ENCODE measurements around the gene PRTG.
"Not testable (repeated sequence)": the region's sequence is repeated elsewhere in the genome, so short reads cannot be mapped to it uniquely, and the experiment has no call there.

Gene PRTG

DNA sequence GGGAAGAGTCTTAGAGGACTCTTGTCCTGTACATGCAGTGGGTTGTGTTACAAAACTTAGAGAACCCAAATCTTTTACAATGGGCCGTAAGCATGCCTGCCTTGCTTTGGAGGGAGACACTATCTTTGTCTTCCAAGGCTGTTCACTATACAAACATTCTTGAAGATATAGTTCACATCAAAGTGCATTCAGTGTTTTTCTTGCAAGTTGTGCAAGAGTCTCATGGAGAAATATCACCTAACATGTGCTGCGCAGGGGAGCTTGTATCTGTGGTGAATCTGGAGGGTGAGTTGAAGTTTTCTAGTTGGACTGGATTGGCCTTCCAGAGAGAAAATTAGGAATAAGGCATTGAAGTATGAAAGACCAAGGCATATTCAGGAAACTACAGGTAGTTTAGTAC is 7.8 kb upstream of the PRTG start:
- DNase-seq (ENCODE audit: low read depth in 2 of 2, low spot score in 1 of 2), result no peak

DNA sequence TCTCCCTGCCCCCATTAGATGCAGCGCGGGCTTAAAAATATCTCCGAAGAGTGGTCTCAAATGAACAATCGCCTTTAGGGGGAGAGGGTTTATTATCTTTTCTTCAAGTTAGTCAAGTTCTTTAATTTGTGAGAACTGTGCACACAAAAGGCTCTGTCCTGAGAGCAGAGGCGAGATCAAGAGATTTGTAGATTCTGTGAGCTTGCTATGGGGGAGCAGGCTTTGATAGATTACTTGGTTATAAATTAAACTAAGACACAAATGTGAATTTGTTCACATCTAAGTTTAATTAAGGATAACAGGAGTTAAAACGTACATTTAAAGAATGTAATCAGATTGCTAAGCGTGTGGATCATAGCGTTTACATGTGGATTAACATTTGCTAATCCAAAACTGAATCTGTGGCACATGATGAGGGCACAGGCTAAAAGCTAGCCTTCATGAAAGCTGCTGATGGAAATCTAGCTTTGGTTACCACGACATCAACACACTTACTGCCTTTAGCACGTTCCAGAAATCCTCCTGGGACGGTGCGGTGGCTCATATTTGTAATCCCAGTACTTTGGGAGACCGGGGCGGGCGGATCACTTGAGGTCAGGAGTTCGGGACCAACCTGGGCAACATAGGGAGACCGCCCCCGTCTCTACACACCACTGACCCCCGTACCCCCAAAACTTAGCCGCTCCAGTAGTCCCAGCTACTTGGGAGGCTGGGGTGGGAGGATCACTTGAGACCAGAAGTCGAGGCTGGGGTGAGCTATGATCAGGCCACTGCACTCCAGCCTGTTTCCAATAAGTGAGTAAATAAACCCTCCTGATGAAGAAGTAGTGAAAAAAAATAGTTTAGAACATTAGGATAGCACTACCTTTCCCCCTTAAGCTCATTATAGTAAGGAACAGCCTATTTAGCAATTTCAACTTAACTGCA is 1.0 kb upstream of the PRTG start:
- DNase-seq (ENCODE audit: low read depth in 2 of 2, low spot score in 1 of 2), result no peak

DNA sequence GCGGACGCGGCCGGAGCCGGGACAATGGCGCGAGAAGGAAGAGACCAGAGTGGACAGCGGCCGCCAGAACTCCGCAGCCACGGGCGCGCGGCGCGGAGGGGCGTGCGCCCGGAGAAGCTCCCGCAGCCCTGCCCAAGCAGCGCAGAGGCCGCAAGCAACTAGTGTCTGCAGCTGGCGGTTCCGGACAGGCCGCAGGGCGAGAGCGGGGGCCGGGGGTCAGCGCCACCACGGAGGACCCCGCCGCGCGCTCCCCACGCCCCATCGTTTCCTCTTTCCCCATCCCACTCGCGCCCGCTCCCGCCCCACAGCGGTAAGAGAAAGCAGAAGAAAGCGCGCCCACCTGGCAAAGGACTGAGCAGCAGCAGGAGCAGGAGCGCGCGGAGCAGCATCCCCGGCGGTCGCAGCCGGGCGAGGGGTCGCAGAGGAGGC is 440 bp downstream of the PRTG start:
- no peak for DNase-seq (ENCODE audit: low read depth in 2 of 2, low spot score in 1 of 2)

DNA sequence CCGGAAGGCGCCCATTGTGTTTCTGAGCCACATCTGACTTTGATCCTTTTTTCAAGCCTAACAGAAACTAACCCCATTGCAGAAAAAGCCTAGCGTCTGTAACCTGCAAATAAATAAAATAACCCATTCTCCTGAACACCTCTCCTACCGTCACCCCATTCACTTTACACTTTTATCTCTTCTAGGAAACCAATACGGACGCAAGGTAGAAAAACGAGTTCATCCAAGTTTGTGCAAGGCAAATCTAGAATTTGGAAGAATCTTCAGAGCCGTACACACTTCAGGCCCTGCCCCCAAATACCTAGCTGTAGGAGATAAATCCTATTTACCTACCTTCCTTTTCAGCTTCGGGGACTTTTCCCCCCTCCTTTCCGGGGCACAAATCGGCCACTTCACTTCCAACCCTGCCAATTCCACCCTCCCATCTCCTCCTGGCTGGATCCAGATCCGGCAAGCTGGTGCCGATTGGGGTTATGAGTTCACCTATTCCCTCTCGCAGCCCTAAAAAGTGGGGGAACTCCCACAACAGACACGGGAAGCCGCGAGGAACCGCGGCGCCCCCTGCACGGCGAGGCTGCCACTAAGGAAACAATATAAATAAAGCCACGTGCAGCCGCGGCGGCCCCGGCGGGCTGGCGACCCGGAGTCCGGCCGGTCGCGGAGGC is 987 bp downstream of the PRTG start:
- DNase-seq (ENCODE audit: low read depth in 2 of 2, low spot score in 1 of 2), result no peak

DNA sequence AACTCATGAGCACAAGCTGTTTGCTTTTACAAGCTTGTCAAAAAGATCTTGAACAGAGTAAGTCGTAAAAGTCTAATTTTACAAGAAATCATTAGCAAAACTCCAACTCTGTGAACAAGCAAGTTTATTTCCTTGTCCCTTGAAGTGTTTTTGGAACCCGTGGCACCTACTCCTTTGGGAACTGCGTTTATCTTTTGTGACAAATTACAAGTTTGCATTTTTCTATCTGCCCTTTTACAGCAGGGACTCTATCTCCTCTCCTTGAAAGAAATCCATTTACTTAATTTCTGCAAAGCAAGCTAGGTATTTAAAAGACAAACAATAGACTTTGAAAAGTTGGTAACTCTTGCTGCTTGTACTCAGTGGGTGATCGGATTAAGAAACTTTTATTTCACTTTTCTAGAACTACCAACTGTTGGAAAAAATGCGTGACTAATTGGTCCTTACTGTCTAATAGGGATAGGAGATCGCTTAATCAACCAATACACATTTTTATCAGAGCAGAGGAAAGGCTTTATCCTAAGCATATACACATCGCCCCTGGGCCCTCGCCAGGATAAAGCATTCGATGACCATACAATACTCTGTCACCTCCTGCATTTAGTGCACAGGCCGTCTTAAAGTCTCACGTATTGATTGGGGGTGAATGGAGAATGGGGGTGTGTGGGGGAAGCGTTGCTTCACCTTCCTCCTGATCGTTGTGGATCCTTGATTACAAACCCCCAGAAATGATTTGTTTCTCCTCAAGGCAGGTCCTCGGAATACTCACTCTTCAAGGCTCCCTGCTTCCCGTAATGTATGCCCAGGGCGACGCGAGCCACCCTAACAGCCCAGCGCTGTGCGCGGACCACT is 1.7 kb downstream of the PRTG start:
- DNase-seq (ENCODE audit: low read depth in 2 of 2, low spot score in 1 of 2), result no peak

DNA sequence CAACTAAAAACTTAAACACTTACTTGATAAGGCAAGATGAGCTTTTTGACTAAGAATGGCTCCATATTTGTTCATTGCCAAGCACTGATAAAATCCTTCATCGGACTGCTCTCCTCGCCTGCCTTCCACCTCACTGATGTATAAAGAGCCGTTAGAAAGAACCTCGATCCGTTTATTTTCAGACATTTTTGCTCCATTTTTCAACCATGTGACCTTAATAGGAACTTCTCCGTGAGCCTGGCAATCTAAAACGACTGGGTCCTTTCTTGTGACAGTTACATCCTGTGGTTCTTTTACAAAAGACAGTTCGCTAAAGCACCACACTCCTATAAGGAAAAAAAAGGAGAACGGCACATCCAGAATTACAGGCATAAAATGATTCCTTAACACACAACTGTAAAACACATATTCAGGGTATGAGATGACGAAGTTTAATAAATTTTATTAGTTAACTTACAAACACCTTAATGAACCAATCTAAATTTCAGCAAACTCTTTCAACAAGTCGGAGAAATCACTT is 2.5 kb downstream of the PRTG start:
- DNase-seq (ENCODE audit: low read depth in 2 of 2, low spot score in 1 of 2), result no peak

DNA sequence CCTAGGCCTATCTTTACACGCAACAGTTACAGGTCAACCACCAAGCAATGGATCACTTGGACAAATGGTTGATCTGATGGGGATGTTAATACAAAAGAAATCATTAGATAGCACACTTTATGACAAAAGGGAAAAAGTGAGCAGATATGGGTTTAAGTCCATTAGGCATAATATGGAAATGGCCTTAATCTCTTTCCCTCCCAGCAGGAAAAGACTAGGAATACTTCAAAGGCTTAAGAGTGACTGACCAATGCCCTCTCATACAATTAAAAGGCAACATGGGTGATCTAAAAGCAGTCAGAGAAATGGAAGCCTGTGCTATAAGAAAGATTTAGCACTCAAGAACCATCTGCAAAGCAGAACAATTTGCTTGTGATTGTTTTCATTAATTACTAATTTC is 3.3 kb downstream of the PRTG start:
- DNase-seq (ENCODE audit: low read depth in 2 of 2, low spot score in 1 of 2), result no peak

DNA sequence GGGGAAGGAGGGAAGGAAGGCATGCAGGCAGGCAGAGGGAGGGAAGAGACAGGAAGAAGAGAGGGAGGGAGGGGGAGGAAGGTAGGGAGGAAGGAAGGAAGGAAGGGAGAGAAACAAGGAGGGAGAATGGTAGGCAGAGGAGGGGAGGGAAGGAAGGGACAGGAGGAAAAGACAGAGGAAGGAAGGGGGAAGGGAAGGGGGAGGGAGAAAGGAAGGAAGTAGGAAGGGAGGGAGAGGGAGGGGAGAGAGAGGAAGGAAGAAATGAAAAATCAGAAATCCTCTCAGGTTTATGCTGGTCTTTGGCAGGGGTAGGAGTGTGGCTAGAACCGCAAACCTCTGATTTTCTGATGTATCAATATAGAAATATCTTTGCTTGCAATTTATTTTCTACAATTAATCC is 4.2 kb downstream of the PRTG start:
- no peak for DNase-seq (ENCODE audit: low read depth in 2 of 2, low spot score in 1 of 2)

DNA sequence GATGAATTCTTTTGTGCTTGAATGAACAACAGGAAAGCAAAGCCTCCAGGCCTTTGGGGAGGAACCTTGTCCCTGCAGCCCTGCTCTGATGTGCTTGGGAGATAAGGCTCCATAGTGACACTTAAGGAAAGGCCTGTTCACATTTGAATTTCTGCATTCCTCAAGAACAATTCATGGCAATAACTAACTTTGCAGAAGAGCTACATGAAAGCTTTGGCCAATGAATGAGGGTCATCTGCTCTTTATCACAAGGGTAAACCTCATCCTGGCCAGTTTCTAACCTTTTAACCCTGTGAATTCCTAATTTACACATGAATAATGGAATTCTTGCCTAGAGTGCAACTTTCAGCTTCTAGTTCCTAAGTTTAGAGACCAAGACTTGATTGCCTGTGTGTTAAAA is 5.6 kb downstream of the PRTG start:
- no peak for DNase-seq (ENCODE audit: low read depth in 2 of 2, low spot score in 1 of 2)

DNA sequence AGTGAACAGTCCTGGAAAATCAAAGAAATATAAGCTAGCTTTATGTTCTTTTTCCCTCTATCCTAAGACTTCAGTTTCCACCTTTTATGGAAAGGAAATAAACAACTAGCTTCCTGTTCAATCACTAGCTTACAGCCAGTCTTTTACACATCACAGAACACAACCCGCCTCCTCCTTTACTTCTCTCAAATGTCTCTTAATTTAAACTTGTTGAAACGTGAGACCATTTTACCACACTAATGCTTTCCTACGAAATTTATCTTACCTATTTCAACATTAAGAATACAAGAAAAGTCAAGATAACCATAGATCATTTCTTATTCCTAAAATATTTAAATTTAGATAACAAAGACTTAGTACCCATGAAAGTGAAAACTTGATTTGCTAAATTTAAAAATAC is 6.2 kb downstream of the PRTG start:
- DNase-seq (ENCODE audit: low read depth in 2 of 2, low spot score in 1 of 2), result no peak

DNA sequence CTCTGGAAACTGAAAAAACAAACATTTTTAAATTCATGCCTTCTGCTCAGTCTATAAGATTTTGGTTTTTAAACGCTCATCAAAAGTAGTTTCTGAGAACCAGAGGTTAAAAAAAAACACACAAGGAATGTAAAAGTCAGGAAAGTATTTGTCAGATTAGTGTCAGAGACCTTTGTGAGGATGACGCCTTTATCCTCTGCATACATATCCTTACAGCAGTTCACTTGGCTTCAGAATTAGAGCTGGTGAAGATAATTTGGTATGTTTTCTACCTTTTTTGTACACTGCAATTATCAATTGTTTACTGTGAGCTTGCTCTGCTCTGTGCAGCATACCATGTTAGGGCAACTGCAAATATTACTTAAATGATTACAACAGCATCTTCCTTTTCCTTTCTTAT is 8.3 kb downstream of the PRTG start:
- no peak for DNase-seq (ENCODE audit: low read depth in 2 of 2, low spot score in 1 of 2)

DNA sequence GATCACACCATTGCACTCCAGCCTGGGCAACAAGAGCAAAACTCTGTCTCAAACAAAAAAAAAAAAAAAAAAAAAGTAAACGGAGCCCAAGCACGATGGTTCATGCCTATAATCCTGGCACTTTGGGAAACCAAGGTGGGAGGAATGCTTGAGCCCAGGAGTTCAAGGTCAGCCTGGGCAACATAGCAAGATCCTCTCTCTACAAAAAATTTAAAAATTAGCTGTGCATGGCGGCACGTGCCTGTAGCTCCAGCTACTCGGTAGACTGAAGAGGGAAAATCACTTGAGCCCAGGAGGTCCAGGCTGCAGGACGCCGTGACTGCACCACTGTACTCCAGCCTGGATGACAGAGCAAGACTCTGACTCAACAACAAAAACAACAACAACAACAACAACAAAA is 9.5 kb downstream of the PRTG start:
- DNase-seq (ENCODE audit: low read depth in 2 of 2, low spot score in 1 of 2), result not testable (repeated sequence)

DNA sequence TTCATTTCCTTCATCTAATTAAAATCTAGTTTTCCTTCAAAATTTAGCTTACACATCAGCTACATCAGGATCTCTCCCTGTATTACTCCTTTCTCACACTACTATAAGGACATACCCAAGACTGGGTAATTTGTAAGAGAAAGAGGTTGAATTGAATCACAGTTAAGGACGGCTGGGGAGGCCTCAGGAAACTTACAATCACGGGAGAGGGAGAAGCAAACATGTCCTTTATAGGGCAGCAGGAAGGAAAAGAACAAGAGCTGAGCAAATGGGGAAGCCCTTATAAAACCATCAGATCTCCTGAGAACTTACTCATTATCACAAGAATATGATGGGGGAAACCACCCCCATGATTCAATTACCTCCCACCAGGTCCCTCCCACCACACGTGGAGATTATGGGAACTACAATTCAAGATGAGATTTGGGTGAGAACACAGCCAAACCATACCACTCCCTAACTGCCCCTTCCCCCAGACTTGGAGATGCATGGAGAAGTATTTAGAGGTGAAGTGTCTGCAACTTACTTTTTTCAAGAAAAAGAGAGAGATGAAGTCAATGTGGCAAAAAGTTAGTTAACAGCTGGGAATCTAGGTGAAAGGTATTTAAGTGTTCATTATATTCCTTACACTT is 21.3 kb downstream of the PRTG start:
- DNase-seq (ENCODE audit: low read depth in 2 of 2, low spot score in 1 of 2), result no peak

DNA sequence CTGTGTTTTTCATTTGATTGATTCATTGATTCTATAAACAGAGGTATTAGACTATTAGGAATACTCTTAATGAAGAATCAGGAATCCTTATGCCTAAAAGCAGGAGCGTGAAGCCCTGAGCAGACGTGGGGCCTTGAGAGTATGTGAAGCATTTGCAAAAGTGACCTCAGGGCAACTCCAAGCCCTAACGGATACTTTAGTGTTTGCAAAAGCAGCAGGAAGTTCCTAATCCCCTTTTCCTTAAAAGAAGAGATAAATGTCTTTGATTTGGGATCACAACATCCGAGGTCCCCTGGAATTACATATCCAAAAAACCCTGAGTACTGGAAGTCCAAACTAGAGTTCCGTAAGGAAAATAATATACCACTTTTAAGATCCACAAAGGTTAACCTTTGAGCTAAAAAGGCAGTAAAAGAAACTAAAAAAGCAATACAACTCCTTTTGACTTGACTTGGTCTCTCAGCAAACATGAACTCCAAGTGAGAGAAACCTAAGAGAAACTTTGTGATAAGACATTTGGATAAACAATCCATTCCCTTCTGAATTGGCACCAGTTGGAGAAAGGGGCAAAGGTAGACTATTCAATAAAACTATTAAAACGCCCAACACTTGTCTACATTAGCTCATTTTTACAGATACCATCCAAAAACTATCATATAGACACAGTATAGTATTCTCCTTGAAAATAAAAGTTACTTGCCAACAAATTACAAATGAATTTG is 27.4 kb downstream of the PRTG start:
- DNase-seq (ENCODE audit: low read depth in 2 of 2, low spot score in 1 of 2), result no peak

DNA sequence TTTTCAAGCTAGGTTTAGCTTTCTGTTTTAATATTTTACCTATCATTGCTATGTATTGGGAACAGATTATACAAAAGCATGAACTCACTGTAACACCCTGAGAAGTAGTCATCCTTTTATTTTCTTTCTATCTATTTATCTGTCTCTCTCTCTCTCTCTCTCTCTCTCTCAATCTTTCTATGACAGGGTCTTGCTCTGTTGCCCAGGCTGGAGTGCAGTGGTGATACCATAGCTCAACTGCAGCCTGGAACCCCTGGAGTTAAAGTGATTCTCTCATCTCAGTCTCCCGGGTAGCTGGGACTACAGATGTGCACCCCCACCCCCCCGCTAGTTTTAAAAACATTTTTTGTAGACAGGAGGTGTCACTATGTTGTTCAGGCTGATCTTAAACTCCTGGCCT is 28.9 kb downstream of the PRTG start:
- DNase-seq (ENCODE audit: low read depth in 2 of 2, low spot score in 1 of 2), result no peak

DNA sequence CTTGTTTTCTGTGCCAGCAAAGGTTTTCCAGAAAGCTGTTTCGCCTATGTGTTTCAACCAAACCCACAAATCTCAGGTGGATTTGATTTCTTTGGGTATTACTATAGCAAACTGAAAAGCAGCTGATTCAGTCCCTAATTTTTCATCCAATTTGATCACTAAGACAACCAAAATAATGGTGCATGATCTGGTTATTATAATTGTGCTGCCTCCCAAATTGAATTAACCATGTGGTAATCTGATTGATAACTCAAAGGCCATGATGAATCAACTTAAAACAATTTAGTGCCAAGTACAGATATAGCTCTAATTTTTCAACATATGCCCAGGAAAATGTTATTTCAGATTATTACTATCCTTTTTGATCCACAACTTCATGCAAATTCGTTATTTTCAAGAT is 30.6 kb downstream of the PRTG start:
- no peak for DNase-seq (ENCODE audit: low read depth in 2 of 2, low spot score in 1 of 2)

DNA sequence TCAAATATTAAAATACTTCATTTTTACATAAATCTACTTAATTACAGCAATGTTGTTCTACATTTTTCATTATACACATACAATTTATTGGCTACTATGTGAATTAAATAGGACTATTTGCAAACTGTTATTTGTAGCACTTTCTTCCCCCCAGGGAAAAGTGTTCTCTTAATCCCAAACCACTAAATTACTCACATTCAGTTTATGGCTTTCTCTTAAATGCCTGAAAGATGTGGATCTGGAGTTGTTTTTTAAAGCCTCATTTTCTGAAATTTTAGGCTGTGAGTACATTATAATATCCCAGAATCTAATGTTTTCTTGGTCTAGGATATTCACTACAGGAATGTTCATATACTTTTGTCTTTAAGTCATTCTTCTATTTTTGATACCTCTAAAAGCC is 32.7 kb downstream of the PRTG start:
- no peak for DNase-seq (ENCODE audit: low read depth in 2 of 2, low spot score in 1 of 2)

DNA sequence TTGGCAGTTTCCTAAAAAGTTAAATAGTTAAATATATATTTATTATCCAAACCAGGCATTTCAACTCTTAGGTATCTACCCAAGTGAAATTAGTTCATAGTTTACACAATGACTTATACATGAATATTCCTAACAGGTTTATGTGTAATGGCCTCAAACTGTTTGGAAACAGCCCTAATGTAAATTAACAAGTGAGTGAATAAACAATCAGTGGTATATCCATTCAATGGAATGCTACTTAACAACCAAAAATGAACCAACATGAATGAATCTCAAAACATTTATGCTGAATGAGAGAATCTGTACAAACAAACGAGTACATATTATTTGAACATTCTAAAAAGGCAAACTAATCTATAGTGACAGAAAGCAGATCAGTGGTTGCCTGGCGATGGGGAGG is 33.5 kb downstream of the PRTG start:
- DNase-seq (ENCODE audit: low read depth in 2 of 2, low spot score in 1 of 2), result no peak

DNA sequence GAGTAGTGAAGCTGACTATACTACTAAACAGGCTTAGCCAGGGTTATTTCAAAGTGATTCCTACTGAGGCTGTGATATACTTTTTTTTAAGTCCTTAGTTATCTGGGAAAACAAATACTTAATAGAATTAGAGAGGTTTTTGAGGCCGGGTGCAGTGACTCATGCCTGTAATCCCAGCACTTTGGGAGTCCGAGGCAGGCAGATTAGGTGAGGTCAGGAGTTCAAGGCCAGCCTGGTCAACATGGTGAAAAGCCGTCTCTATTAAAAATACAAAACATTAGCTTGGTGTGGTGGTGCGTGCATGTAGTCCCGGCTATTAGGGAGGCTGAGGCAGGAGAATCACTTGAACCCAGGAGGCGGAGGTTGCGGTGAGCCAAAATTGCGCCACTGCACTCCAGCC is 34.2 kb downstream of the PRTG start:
- DNase-seq (ENCODE audit: low read depth in 2 of 2, low spot score in 1 of 2), result no peak

DNA sequence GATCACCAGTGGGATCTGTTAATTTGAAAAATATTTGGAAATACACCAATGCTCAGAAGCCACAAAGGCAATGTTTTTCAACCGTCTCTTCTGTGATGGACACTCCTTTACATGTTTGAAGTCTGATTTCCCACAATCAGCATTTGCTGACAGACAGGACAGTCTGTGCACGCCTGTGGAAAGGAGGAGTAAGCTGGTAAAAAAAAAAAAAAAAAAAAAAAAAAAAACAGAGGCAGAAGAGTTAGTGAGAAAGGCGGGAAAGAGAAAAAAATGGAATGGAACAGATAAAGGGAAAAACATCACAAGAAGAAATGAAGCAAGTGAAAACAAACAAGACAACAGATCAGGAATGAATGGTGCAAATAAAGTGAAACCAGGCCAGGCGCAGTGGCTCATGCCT is 35.0 kb downstream of the PRTG start:
- DNase-seq (ENCODE audit: low read depth in 2 of 2, low spot score in 1 of 2), result no peak

All from stimulated activated CD8-positive, alpha-beta memory T cell treated with anti-CD3 and anti-CD28 coated beads, Interleukin-4, amount 100 ng/mL, for 4 hours (primary cell).